Panc1 (cell line): ENCODE results near the gene RBM7. TPM values are rescaled to one million over a fixed set of nuclear protein-coding genes. Genes with fewer than 3 reads are reported as not detected.
A peak's percentile ranks its signal among the peaks of the same experiment; 100 is the strongest.

Experiments used
- ATAC-seq: fragments of 200-7000 bp; cut with Tn5 transposase; 2 replicates; pipeline ENCODE4 v1.9.1; 2020; ENCODE audit warnings: mild to moderate bottlenecking, moderate library complexity
- Bru-seq: library from RNA; stranded (reverse); fragments of 400-500 nt; gene quantifications from one replicate; lab custom pipeline; 2021; lab: Mats Ljungman, UMichigan
- BruChase-seq, 2 experiments: library from RNA; stranded (reverse); fragments of 400-500 nt; gene quantifications; one replicate each; lab custom pipeline; 2021; lab: Mats Ljungman, UMichigan
- BruUV-seq: library from RNA; stranded (reverse); fragments of 400-500 nt; replicated peaks from 2 replicates; lab custom pipeline; 2021; lab: Mats Ljungman, UMichigan
- CTCF ChIA-PET: fragments of 300-600 bp; sonication (Branson Sonifier 250); formaldehyde crosslinking; loops from one replicate; lab custom pipeline; 2022; ENCODE audit warnings: antibody characterized with exemption; lab: Charles Lee
- POLR2A ChIA-PET: fragments of 300-600 bp; sonication (Branson Sonifier 250); formaldehyde crosslinking; loops from one replicate; lab custom pipeline; 2022; ENCODE audit warnings: antibody characterized with exemption; lab: Charles Lee
- DNase-seq: peaks from one replicate; pipeline ENCODE4 v3.0.0-alpha.2; 2010; ENCODE audit warnings: low read depth, low spot score
- H3K27ac ChIP-seq: 2 replicates; pipeline ENCODE4 v1.5.1; 2011; ENCODE audit warnings: mild to moderate bottlenecking, low read length, inconsistent platforms
- H3K27me3 ChIP-seq: fragments of 200-500 bp; sonication (Bioruptor generic); 2 replicates; pipeline ENCODE4 v1.6.0; 2014; ENCODE audit warnings: low read length, inconsistent platforms; ENCODE audit not compliant: control insufficient read depth, insufficient read depth
- H3K36me3 ChIP-seq: fragments of 200-500 bp; sonication (Bioruptor generic); 2 replicates; pipeline ENCODE4 v1.5.1; 2014; ENCODE audit warnings: inconsistent platforms, mild to moderate bottlenecking, low read length, moderate library complexity; ENCODE audit not compliant: control insufficient read depth, insufficient read depth
- H3K4me1 ChIP-seq: 2 replicates; pipeline ENCODE4 v1.5.1; 2011; ENCODE audit warnings: inconsistent platforms, mild to moderate bottlenecking, low read length, moderate library complexity; ENCODE audit not compliant: control insufficient read depth, insufficient read depth
- H3K4me3 ChIP-seq, 2 experiments: 2 replicates each; pipeline ENCODE4 v1.5.1; 2011 to 2012; ENCODE audit warnings: low read depth in 2 of 2, low read length in 2 of 2, mild to moderate bottlenecking in 2 of 2, inconsistent platforms in 1 of 2, moderate library complexity in 1 of 2
- H3K9me3 ChIP-seq: fragments of 200-500 bp; sonication (Bioruptor generic); 2 replicates; pipeline ENCODE4 v1.5.1; 2014; ENCODE audit warnings: low read depth, mild to moderate bottlenecking, inconsistent platforms, low read length, moderate library complexity; ENCODE audit not compliant: control insufficient read depth, insufficient read depth
- POLR2AphosphoS5 ChIP-seq: IDR thresholded peaks from 2 replicates; pipeline ENCODE4 v1.6.1; 2012; ENCODE audit warnings: mild to moderate bottlenecking, low read depth, low read length, moderate library complexity
- SIN3A ChIP-seq: IDR thresholded peaks from 2 replicates; pipeline ENCODE4 v1.6.1; 2012; ENCODE audit warnings: low read depth, mild to moderate bottlenecking, low read length, moderate library complexity, borderline replicate concordance; ENCODE audit not compliant: insufficient read depth
- TCF7L2 ChIP-seq: IDR thresholded peaks from 2 replicates; pipeline ENCODE4 v1.6.1; 2011; ENCODE audit warnings: mild to moderate bottlenecking, low read depth, low read length, inconsistent platforms
- in situ Hi-C: cut with HindIII; loops from 2 replicates; pipeline ENCODE4 v1.10.0; 2016; ENCODE audit warnings: low sequenced_read_pairs, low pct_unique_long_range_greater_than_20kb
- intact Hi-C: fragments of 100-400 bp; cut with micrococcal nuclease; formaldehyde crosslinking; loops from one replicate; pipeline ENCODE4 v1.10.0; 2022; ENCODE audit not compliant: unreplicated experiment
- long read RNA-seq: library from polyadenylated mRNA; unstranded; transcript quantifications from one replicate; pipeline ENCODE4 v2.0.0, GENCODE V29; 2021; ENCODE audit not compliant: unreplicated experiment
- polyA plus RNA-seq: library from polyadenylated mRNA; unstranded; fragments of >200 nt; gene quantifications from one replicate; pipeline ENCODE4 v1.2.1, GENCODE V29; 2012; ENCODE audit warnings: missing spikeins; ENCODE audit not compliant: insufficient read length
- total RNA-seq: library from RNA; stranded (reverse); gene quantifications from one replicate; pipeline ENCODE4 v1.2.1, GENCODE V29; 2021; ENCODE audit not compliant: unreplicated experiment
- TF ChIP-seq, protein P1 (sequence below), 2 experiments: IDR thresholded peaks; 2 replicates each; pipeline ENCODE4 v1.6.1; 2011 to 2012; ENCODE audit warnings: low read depth in 2 of 2, control low read depth in 1 of 2, low read length in 1 of 2, mild to moderate bottlenecking in 1 of 2, moderate library complexity in 1 of 2; ENCODE audit not compliant: insufficient read depth in 1 of 2
- TF ChIP-seq, protein P2 (sequence below): fragments of 450-650 bp; IDR thresholded peaks from 2 replicates; pipeline ENCODE4 v1.5.1; 2017; ENCODE audit warnings: mild to moderate bottlenecking

The RBM7 gene, protein sequence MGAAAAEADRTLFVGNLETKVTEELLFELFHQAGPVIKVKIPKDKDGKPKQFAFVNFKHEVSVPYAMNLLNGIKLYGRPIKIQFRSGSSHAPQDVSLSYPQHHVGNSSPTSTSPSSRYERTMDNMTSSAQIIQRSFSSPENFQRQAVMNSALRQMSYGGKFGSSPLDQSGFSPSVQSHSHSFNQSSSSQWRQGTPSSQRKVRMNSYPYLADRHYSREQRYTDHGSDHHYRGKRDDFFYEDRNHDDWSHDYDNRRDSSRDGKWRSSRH
- 35.2 TPM for total RNA-seq
- polyA plus RNA-seq: 32.3 TPM
- Bru-seq, nascent RNA: percentile 94 among the genes with signal in this experiment
- percentile 98 among the genes with signal in this experiment for BruChase-seq, experiment 1, labeled RNA remaining after a 2-hour chase
- BruChase-seq, experiment 2, labeled RNA remaining after a 6-hour chase: percentile 89 among the genes with signal in this experiment
- long read RNA-seq, full-length matches to known transcripts: 116 of 119 reads
- long read RNA-seq, partial matches to known transcripts: 0 of 119 reads
- long read RNA-seq, other reads (novel, unspliced or antisense): 3 of 119 reads

DNA sequence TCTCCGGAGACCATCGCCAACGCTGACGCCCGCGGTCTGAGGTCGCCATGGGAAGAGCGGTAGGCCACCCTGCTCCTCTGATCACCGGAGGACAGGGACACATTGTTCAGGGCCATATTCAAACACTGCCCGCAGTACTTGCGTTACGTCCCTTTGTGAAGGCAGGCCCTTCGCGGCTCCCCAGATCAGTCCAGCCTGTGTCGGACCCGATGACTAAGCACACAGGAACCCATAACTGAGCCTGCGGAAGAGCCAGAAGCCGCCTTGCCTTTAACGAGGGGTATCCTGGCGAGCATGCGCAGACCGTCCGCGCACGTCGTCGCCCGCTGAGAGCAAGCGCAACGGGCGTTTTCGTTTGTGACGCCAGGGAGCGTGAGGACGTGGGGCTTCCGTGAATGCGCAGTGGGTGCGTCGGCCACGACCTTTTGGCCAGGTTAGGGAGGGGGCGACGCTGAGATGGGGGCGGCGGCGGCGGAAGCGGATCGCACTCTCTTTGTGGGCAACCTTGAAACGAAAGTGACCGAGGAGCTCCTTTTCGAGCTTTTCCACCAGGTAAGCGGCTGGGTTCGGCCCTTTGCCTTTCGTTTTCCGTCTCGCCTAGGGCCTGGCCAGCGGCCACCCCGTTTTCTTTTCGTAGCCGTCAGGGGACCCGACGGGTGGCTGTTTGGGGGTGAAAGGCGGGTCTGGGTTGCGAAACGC lies at the start of gene RBM7, which contains the start of gene C11orf71:
Gene RBM7 (plus strand): TSS at position 451 of the 699 bp plus-strand sequence. CDS start 6 bp downstream, at position 457.
Gene C11orf71 (minus strand): TSS at position 296 of the 699 bp plus-strand sequence. CDS start 180 bp downstream, at position 116.
- H3K4me3 ChIP-seq: peak within 1 kb of the TSS; percentile 73 to 96
- in situ Hi-C loops: no loop called here
- H3K27ac ChIP-seq: peak within 1 kb of the TSS; percentile 100
- ATAC-seq (peak; percentile 98), DNase-seq (peak; percentile 92)
- intact Hi-C loops: no loop called here
- TF ChIP-seq, protein P1, sequence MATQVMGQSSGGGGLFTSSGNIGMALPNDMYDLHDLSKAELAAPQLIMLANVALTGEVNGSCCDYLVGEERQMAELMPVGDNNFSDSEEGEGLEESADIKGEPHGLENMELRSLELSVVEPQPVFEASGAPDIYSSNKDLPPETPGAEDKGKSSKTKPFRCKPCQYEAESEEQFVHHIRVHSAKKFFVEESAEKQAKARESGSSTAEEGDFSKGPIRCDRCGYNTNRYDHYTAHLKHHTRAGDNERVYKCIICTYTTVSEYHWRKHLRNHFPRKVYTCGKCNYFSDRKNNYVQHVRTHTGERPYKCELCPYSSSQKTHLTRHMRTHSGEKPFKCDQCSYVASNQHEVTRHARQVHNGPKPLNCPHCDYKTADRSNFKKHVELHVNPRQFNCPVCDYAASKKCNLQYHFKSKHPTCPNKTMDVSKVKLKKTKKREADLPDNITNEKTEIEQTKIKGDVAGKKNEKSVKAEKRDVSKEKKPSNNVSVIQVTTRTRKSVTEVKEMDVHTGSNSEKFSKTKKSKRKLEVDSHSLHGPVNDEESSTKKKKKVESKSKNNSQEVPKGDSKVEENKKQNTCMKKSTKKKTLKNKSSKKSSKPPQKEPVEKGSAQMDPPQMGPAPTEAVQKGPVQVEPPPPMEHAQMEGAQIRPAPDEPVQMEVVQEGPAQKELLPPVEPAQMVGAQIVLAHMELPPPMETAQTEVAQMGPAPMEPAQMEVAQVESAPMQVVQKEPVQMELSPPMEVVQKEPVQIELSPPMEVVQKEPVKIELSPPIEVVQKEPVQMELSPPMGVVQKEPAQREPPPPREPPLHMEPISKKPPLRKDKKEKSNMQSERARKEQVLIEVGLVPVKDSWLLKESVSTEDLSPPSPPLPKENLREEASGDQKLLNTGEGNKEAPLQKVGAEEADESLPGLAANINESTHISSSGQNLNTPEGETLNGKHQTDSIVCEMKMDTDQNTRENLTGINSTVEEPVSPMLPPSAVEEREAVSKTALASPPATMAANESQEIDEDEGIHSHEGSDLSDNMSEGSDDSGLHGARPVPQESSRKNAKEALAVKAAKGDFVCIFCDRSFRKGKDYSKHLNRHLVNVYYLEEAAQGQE (IDR thresholded peaks at IDR 0.05; ENCODE audit: insufficient read depth in 1 of 2, low read depth in 2 of 2, low read length in 1 of 2): peak in 1 of 2 experiments; percentile 33; a peak in 1 of 4 replicates
- peak; percentile 88; the same call in 1 of the 2 replicates for TF ChIP-seq SIN3A
- peak; percentile 77 for TF ChIP-seq TCF7L2
- TF ChIP-seq, protein P2, sequence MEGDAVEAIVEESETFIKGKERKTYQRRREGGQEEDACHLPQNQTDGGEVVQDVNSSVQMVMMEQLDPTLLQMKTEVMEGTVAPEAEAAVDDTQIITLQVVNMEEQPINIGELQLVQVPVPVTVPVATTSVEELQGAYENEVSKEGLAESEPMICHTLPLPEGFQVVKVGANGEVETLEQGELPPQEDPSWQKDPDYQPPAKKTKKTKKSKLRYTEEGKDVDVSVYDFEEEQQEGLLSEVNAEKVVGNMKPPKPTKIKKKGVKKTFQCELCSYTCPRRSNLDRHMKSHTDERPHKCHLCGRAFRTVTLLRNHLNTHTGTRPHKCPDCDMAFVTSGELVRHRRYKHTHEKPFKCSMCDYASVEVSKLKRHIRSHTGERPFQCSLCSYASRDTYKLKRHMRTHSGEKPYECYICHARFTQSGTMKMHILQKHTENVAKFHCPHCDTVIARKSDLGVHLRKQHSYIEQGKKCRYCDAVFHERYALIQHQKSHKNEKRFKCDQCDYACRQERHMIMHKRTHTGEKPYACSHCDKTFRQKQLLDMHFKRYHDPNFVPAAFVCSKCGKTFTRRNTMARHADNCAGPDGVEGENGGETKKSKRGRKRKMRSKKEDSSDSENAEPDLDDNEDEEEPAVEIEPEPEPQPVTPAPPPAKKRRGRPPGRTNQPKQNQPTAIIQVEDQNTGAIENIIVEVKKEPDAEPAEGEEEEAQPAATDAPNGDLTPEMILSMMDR: no peak
- TF ChIP-seq POLR2AphosphoS5: peak; percentile 98
- POLR2A ChIA-PET: interaction anchor here (0.8 kb wide), 1 partner anchor 490 kb away, joined by 5 read pairs; no protein-coding TSS in a partner anchor
- H3K4me1 ChIP-seq: peaks cover 17% of the 10 kb centered on the region; the same call in 1 of the 2 replicates
- H3K27me3 ChIP-seq: no peaks in the 10 kb centered on the region
- BruUV-seq: no TSS peak
- H3K36me3 ChIP-seq: peaks cover 21% of the 10 kb centered on the region
- CTCF ChIA-PET: interaction anchor here (0.6 kb wide), 1 partner anchor 43 kb away, joined by 3 read pairs; no protein-coding TSS in a partner anchor
- no peaks in the 10 kb centered on the region for H3K9me3 ChIP-seq

DNA sequence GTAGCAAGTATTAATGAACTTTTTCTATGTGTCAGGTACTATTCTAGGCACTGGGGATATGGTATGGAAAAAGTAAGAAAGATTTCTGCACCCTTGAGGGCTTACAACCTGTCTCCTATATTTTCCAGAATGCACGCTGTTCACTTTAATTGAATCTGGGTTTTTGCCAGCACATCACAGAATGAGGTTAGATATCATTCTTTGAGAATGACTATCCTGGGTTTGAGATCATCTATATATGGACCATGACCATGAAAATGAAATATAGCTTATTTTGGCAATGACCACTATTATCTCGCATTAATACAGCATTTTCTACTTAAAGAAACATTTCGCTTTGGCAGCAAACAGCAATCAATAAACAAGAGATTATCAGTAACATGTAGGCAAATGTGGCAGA lies 47.0 kb upstream of the RBM7 start:
- DNase-seq (no peak), ATAC-seq (no peak)
- TF ChIP-seq, protein P2: no peak
- TF ChIP-seq, protein P1 (IDR thresholded peaks at IDR 0.05; ENCODE audit: insufficient read depth in 1 of 2, low read depth in 2 of 2, low read length in 1 of 2): no peak
- TF ChIP-seq POLR2AphosphoS5 (no peak), TCF7L2 (no peak), SIN3A (no peak)
- no TSS peak for BruUV-seq
- ChIA-PET CTCF (no interaction called here), POLR2A (no interaction called here)
- intact Hi-C loops (no loop called here), in situ Hi-C loops (no loop called here)
- no peaks in the 10 kb centered on the region for H3K36me3 ChIP-seq
- H3K27me3 ChIP-seq: no peaks in the 10 kb centered on the region
- H3K4me3 ChIP-seq: no peak overlapping the region
- no peaks in the 10 kb centered on the region for H3K4me1 ChIP-seq
- H3K27ac ChIP-seq: no peak overlapping the region
- H3K9me3 ChIP-seq: no peaks in the 10 kb centered on the region
